HEK293 (cell line): ENCODE data around the gene METAP1.
"Not testable (repeated sequence)": the region's sequence is repeated elsewhere in the genome, so short reads cannot be mapped to it uniquely, and the experiment has no call there.

ENCODE experiments used
- CTCF ChIA-PET: fragments of 350-600 bp; formaldehyde crosslinking; extraction: SDS; loops from one replicate; lab custom pipeline; 2021; ENCODE audit warnings: antibody characterized with exemption; lab: Yijun Ruan, JAX
- POLR2A ChIA-PET: fragments of 300-600 bp; formaldehyde crosslinking; extraction: SDS; loops from one replicate; lab custom pipeline; 2020; ENCODE audit warnings: antibody characterized with exemption, inconsistent platforms; lab: Yijun Ruan, JAX
- H3K27ac ChIP-seq: fragments of 200-500 bp; sonication (Bioruptor generic); 2 replicates; pipeline ENCODE4 v1.5.1; 2014; ENCODE audit warnings: low read depth, low read length, control low read depth, inconsistent platforms; ENCODE audit errors: extremely low read depth
- H3K36me3 ChIP-seq, 2 experiments: fragments of 200-500 bp in 1 of 2; sonication (Bioruptor generic) in 1 of 2; 1 replicate in 1 of 2; 2 replicates in 1 of 2; pipeline ENCODE4 v1.5.1; 2014 to 2017; ENCODE audit warnings: inconsistent platforms in 2 of 2, low read length in 2 of 2; ENCODE audit not compliant: control insufficient read depth in 2 of 2, insufficient read depth in 1 of 2
- H3K4me1 ChIP-seq: fragments of 200-500 bp; sonication (Bioruptor generic); 2 replicates; pipeline ENCODE4 v1.5.1; 2014; ENCODE audit warnings: mild to moderate bottlenecking, low read length, inconsistent platforms; ENCODE audit not compliant: control insufficient read depth, insufficient read depth
- H3K4me3 ChIP-seq: 2 replicates; pipeline ENCODE4 v1.5.1; 2011; ENCODE audit warnings: low read depth, mild to moderate bottlenecking, control low read depth, low read length, moderate library complexity
- H3K9me3 ChIP-seq: fragments of 200-500 bp; sonication (Bioruptor generic); 2 replicates; pipeline ENCODE4 v1.5.1; 2014; ENCODE audit warnings: low read depth, low read length, inconsistent platforms; ENCODE audit not compliant: control insufficient read depth, insufficient read depth
- BCL11A ChIP-seq: fragments of 450-650 bp; formaldehyde crosslinking; IDR thresholded peaks from 2 replicates; pipeline ENCODE4 v1.5.1; 2016; ENCODE audit warnings: low read depth, missing biosample characterization, missing genetic modification characterization
- KLF17 ChIP-seq: fragments of 450-650 bp; formaldehyde crosslinking; IDR thresholded peaks from 2 replicates; pipeline ENCODE4 v1.5.1; 2016; ENCODE audit warnings: missing biosample characterization, missing genetic modification characterization
- RBAK ChIP-seq: fragments of 450-650 bp; formaldehyde crosslinking; IDR thresholded peaks from 2 replicates; pipeline ENCODE4 v1.5.1; 2016; ENCODE audit warnings: missing biosample characterization, missing genetic modification characterization
- SP3 ChIP-seq: fragments of 450-650 bp; formaldehyde crosslinking; IDR thresholded peaks from 2 replicates; pipeline ENCODE4 v1.5.1; 2016; ENCODE audit warnings: missing biosample characterization, missing genetic modification characterization
- ZBTB26 ChIP-seq: fragments of 450-650 bp; formaldehyde crosslinking; optimal IDR thresholded peaks from 2 replicates; pipeline ENCODE3; 2016; ENCODE audit warnings: missing biosample characterization, mild to moderate bottlenecking, missing genetic modification characterization
- ZBTB8A ChIP-seq: fragments of 450-650 bp; formaldehyde crosslinking; IDR thresholded peaks from 2 replicates; pipeline ENCODE4 v1.5.1; 2016; ENCODE audit warnings: missing biosample characterization, missing genetic modification characterization
- ZFP3 ChIP-seq: fragments of 450-650 bp; formaldehyde crosslinking; IDR thresholded peaks from 2 replicates; pipeline ENCODE4 v1.5.1; 2016; ENCODE audit warnings: low read depth, missing biosample characterization, missing genetic modification characterization
- ZNF121 ChIP-seq: fragments of 450-650 bp; formaldehyde crosslinking; IDR thresholded peaks from 2 replicates; pipeline ENCODE4 v1.5.1; 2016; ENCODE audit warnings: missing biosample characterization, missing genetic modification characterization
- ZNF138 ChIP-seq: fragments of 450-650 bp; formaldehyde crosslinking; IDR thresholded peaks from 2 replicates; pipeline ENCODE4 v1.5.1; 2016; ENCODE audit warnings: missing biosample characterization, missing genetic modification characterization, borderline replicate concordance
- ZNF169 ChIP-seq: fragments of 450-650 bp; formaldehyde crosslinking; IDR thresholded peaks from 2 replicates; pipeline ENCODE4 v1.5.1; 2016; ENCODE audit warnings: missing biosample characterization, missing genetic modification characterization
- ZNF221 ChIP-seq: fragments of 450-650 bp; formaldehyde crosslinking; IDR thresholded peaks from 2 replicates; pipeline ENCODE4 v1.5.1; 2017; ENCODE audit warnings: missing biosample characterization, missing genetic modification characterization, borderline replicate concordance
- ZNF280C ChIP-seq: fragments of 450-650 bp; formaldehyde crosslinking; IDR thresholded peaks from 2 replicates; pipeline ENCODE4 v1.5.1; 2016; ENCODE audit warnings: missing biosample characterization, missing genetic modification characterization
- ZNF292 ChIP-seq: fragments of 450-650 bp; formaldehyde crosslinking; IDR thresholded peaks from 2 replicates; pipeline ENCODE4 v1.5.1; 2016; ENCODE audit warnings: low read depth, missing biosample characterization, missing genetic modification characterization, borderline replicate concordance
- ZNF341 ChIP-seq: fragments of 450-650 bp; formaldehyde crosslinking; IDR thresholded peaks from 2 replicates; pipeline ENCODE4; 2016; ENCODE audit warnings: low read depth, missing biosample characterization, missing genetic modification characterization
- ZNF488 ChIP-seq: fragments of 450-650 bp; formaldehyde crosslinking; IDR thresholded peaks from 2 replicates; pipeline ENCODE4 v1.5.1; 2016; ENCODE audit warnings: missing biosample characterization, missing genetic modification characterization
- ZNF555 ChIP-seq: fragments of 450-650 bp; formaldehyde crosslinking; conservative IDR thresholded peaks from 2 replicates; pipeline ENCODE4 v1.5.1; 2017; ENCODE audit warnings: missing biosample characterization, mild to moderate bottlenecking, missing genetic modification characterization, inconsistent platforms
- ZNF560 ChIP-seq: fragments of 450-650 bp; formaldehyde crosslinking; IDR thresholded peaks from 2 replicates; pipeline ENCODE4 v1.5.1; 2017; ENCODE audit warnings: missing biosample characterization, missing genetic modification characterization, borderline replicate concordance
- ZNF629 ChIP-seq: fragments of 450-650 bp; formaldehyde crosslinking; IDR thresholded peaks from 2 replicates; pipeline ENCODE4 v1.5.1; 2017; ENCODE audit warnings: missing biosample characterization, missing genetic modification characterization
- ZNF701 ChIP-seq: fragments of 450-650 bp; formaldehyde crosslinking; IDR thresholded peaks from 2 replicates; pipeline ENCODE4 v1.5.1; 2016; ENCODE audit warnings: missing biosample characterization, missing genetic modification characterization
- ZNF830 ChIP-seq: fragments of 450-650 bp; IDR thresholded peaks from 2 replicates; pipeline ENCODE4 v1.5.0; 2018; ENCODE audit warnings: missing biosample characterization, missing genetic modification characterization, low read depth, mild to moderate bottlenecking, moderate library complexity
- ZNF843 ChIP-seq: fragments of 450-650 bp; formaldehyde crosslinking; IDR thresholded peaks from 2 replicates; pipeline ENCODE4 v1.5.1; 2016; ENCODE audit warnings: missing biosample characterization, missing genetic modification characterization
- TF ChIP-seq, protein P1 (sequence below): fragments of 450-650 bp; formaldehyde crosslinking; IDR thresholded peaks from 2 replicates; pipeline ENCODE4 v1.5.1; 2017; ENCODE audit warnings: missing biosample characterization, missing genetic modification characterization

The METAP1 gene

GRCh38 chr4:99103166-99103565, 107.6 kb downstream of the METAP1 start:
- CTCF ChIA-PET, result interaction anchor here (0.9 kb wide), 1 partner anchor 115 kb away, joined by 3 read pairs; no protein-coding TSS in a partner anchor
- POLR2A ChIA-PET, result interaction anchor here (0.5 kb wide), 1 partner anchor 28 kb away, joined by 6 read pairs; no protein-coding TSS in a partner anchor

GRCh38 chr4:99104153-99104552, 108.6 kb downstream of the METAP1 start:
- H3K4me1 ChIP-seq, result no peaks in the 10 kb centered on the region
- no peak overlapping the region for H3K4me3 ChIP-seq
- ChIA-PET POLR2A (no interaction called here), CTCF (no interaction called here)
- no peaks in the 10 kb centered on the region for H3K36me3 ChIP-seq
- TF ChIP-seq KLF17 (tag by site-specific recombination), result no peak
- TF ChIP-seq, protein P1, sequence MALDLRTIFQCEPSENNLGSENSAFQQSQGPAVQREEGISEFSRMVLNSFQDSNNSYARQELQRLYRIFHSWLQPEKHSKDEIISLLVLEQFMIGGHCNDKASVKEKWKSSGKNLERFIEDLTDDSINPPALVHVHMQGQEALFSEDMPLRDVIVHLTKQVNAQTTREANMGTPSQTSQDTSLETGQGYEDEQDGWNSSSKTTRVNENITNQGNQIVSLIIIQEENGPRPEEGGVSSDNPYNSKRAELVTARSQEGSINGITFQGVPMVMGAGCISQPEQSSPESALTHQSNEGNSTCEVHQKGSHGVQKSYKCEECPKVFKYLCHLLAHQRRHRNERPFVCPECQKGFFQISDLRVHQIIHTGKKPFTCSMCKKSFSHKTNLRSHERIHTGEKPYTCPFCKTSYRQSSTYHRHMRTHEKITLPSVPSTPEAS (tag by site-specific recombination), result no peak
- TF ChIP-seq ZNF169 (tag by site-specific recombination), result no peak
- TF ChIP-seq ZFP3 (tag by site-specific recombination), result no peak
- no peak for TF ChIP-seq ZNF138 (tag by site-specific recombination)
- no peak for TF ChIP-seq ZNF221 (tag by site-specific recombination)
- no peak overlapping the region for H3K27ac ChIP-seq
- no peaks in the 10 kb centered on the region for H3K9me3 ChIP-seq

More at GRCh38 chr4:99103166-99103565, 107.6 kb downstream of the METAP1 start:
- Histone ChIP-seq H3K9me3 (no peaks in the 10 kb centered on the region), H3K4me3 (no peak overlapping the region), H3K27ac (no peak overlapping the region), H3K36me3 (no peaks in the 10 kb centered on the region), H3K4me1 (no peaks in the 10 kb centered on the region)
- TF ChIP-seq ZNF560 (tag by site-specific recombination) (no peak), ZNF292 (tag by site-specific recombination) (no peak), BCL11A (tag by site-specific recombination) (no peak), ZNF341 (tag by site-specific recombination) (no peak), ZNF488 (tag by site-specific recombination) (no peak), ZNF629 (tag by site-specific recombination) (no peak), ZNF830 (tag by site-specific recombination) (no peak), ZBTB26 (no peak), SP3 (tag by site-specific recombination) (no peak), ZNF121 (tag by site-specific recombination) (no peak), RBAK (tag by site-specific recombination) (no peak), ZNF701 (no peak), ZNF555 (tag by site-specific recombination) (no peak), ZBTB8A (tag by site-specific recombination) (no peak), ZNF843 (tag by site-specific recombination) (no peak), ZNF280C (tag by site-specific recombination) (no peak)

- H3K4me3 ChIP-seq, H3K4me1 ChIP-seq, H3K9me3 ChIP-seq, H3K27ac ChIP-seq, H3K36me3 ChIP-seq, POLR2A ChIA-PET, CTCF ChIA-PET: not testable (repeated sequence)
Observed at GRCh38 chr4:99109286-99109685, 113.8 kb downstream of the METAP1 start.
